Liver (tissue), 9 donors: ENCODE measurements around the gene LMF2. TPM values are rescaled to one million over a fixed set of nuclear protein-coding genes. Genes with fewer than 3 reads are reported as not detected.

Experiments used
- DNase-seq: peaks from one replicate; pipeline ENCODE4 v3.0.0-alpha.2; 2017; ENCODE audit warnings: low spot score
- H3K27ac ChIP-seq, 2 donors: one replicate each; pipeline ENCODE4 v1.7.0; 2013; ENCODE audit warnings: inconsistent platforms in 2 of 2, low read length in 2 of 2, control low read depth in 1 of 2, low read depth in 1 of 2, mild to moderate bottlenecking in 1 of 2
- H3K27me3 ChIP-seq, 4 donors: one replicate each; pipeline versions ENCODE4 v1.6.1 to v1.7.0; 2013; ENCODE audit warnings: low read length in 3 of 4, inconsistent platforms in 1 of 4, mild to moderate bottlenecking in 1 of 4, moderate library complexity in 1 of 4; ENCODE audit not compliant: control insufficient read depth in 4 of 4, insufficient read depth in 4 of 4
- H3K36me3 ChIP-seq, 4 donors: one replicate each; pipeline versions ENCODE4 v1.6.1 to v1.7.0; 2013; ENCODE audit warnings: low read length in 3 of 4, mild to moderate bottlenecking in 3 of 4, low read depth in 1 of 4, moderate library complexity in 1 of 4; ENCODE audit not compliant: control insufficient read depth in 4 of 4, insufficient read depth in 3 of 4
- H3K4me1 ChIP-seq, 4 donors: one replicate each; pipeline versions ENCODE4 v1.6.1 to v1.7.0; 2013; ENCODE audit warnings: low read length in 3 of 4, mild to moderate bottlenecking in 3 of 4, moderate library complexity in 1 of 4; ENCODE audit not compliant: control insufficient read depth in 4 of 4, insufficient read depth in 4 of 4
- H3K4me3 ChIP-seq, 3 donors: one replicate each; pipeline versions ENCODE4 v1.6.1 to v1.7.0; 2013; ENCODE audit warnings: low read length in 3 of 3, control low read depth in 1 of 3, low read depth in 1 of 3, mild to moderate bottlenecking in 1 of 3
- H3K9ac ChIP-seq, 2 donors: one replicate each; pipeline ENCODE4 v1.7.0; 2013; ENCODE audit warnings: low read length in 2 of 2, mild to moderate bottlenecking in 2 of 2, moderate library complexity in 2 of 2, control low read depth in 1 of 2, low read depth in 1 of 2
- H3K9me3 ChIP-seq, 4 donors: one replicate each; pipeline versions ENCODE4 v1.6.1 to v1.7.0; 2013; ENCODE audit warnings: low read length in 3 of 4; ENCODE audit not compliant: control insufficient read depth in 4 of 4
- CTCF ChIP-seq: fragments of 150-350 bp; IDR thresholded peaks from 2 replicates; pipeline ENCODE4 v1.5.1; 2017; ENCODE audit warnings: improper control_type of control experiment, low read depth, low read length; ENCODE audit not compliant: missing input control
- EGR1 ChIP-seq, 2 donors: IDR thresholded peaks; 2 replicates each; pipeline ENCODE4 v1.6.1; 2016 to 2018; ENCODE audit warnings: antibody characterized with exemption in 2 of 2, low read depth in 2 of 2
- FOXA1 ChIP-seq: IDR thresholded peaks from 2 replicates; pipeline ENCODE4 v1.6.1; 2016; ENCODE audit warnings: antibody characterized with exemption
- GABPA ChIP-seq, 2 donors: IDR thresholded peaks in 1 of 2; conservative IDR thresholded peaks in 1 of 2; 2 replicates each; pipeline ENCODE4 v1.6.1; 2016; ENCODE audit warnings: antibody characterized with exemption in 2 of 2, mild to moderate bottlenecking in 1 of 2, moderate library complexity in 1 of 2
- HNF4G ChIP-seq: IDR thresholded peaks from 2 replicates; pipeline ENCODE4 v1.6.1; 2016; ENCODE audit warnings: antibody characterized with exemption
- MAX ChIP-seq: IDR thresholded peaks from 2 replicates; pipeline ENCODE4 v1.6.1; 2016; ENCODE audit warnings: antibody characterized with exemption
- NR2F2 ChIP-seq: IDR thresholded peaks from 2 replicates; pipeline ENCODE4 v1.6.1; 2016; ENCODE audit warnings: antibody characterized with exemption
- RAD21 ChIP-seq, 2 donors: IDR thresholded peaks; 2 replicates each; pipeline ENCODE4 v1.6.1; 2016; ENCODE audit warnings: antibody characterized with exemption in 2 of 2, mild to moderate bottlenecking in 2 of 2
- RXRA ChIP-seq, 2 donors: IDR thresholded peaks; 2 replicates each; pipeline ENCODE4 v1.6.1; 2017 to 2018; ENCODE audit warnings: antibody characterized with exemption in 2 of 2, mild to moderate bottlenecking in 1 of 2
- SP1 ChIP-seq: IDR thresholded peaks from 2 replicates; pipeline ENCODE4 v1.6.1; 2018; ENCODE audit warnings: antibody characterized with exemption, mild to moderate bottlenecking
- TAF1 ChIP-seq: conservative IDR thresholded peaks from 2 replicates; pipeline ENCODE4 v1.6.1; 2016; ENCODE audit warnings: antibody characterized with exemption, mild to moderate bottlenecking
- YY1 ChIP-seq: IDR thresholded peaks from 2 replicates; pipeline ENCODE4 v1.6.1; 2016; ENCODE audit warnings: antibody characterized with exemption, mild to moderate bottlenecking
- WGBS: extraction: QIAGEN DNeasy Blood & Tissue Kit; methylation state at CpG from one replicate; pipeline ENCODE4 v1.1.7; 2013; 5-methylcytosine and 5-hydroxymethylcytosine counted together
- polyA plus RNA-seq, 2 donors: library from polyadenylated mRNA; stranded (reverse) in 1 of 2; unstranded in 1 of 2; fragments of 200-250 nt in 1 of 2; fragments of >200 nt in 1 of 2; fragmentation: Nextera tagmentation in 1 of 2; extraction: Ambion mirVana in 1 of 2; gene quantifications; one replicate each; pipeline versions ENCODE4 v1.2.1 to v1.2.3, GENCODE V29; 2013 to 2015
- total RNA-seq, 2 donors: library from RNA; depleted of rRNA; stranded (reverse); fragments of >200 nt; gene quantifications; one replicate each; pipeline ENCODE4 v1.2.3, GENCODE V29; 2014
- TF ChIP-seq, protein P1 (sequence below): IDR thresholded peaks from 2 replicates; pipeline ENCODE4 v1.6.1; 2016; ENCODE audit warnings: antibody characterized with exemption
- TF ChIP-seq, protein P2 (sequence below): IDR thresholded peaks from 2 replicates; pipeline ENCODE4 v1.6.1; 2016; ENCODE audit warnings: antibody characterized with exemption, mild to moderate bottlenecking
- TF ChIP-seq, protein P3 (sequence below): IDR thresholded peaks from 2 replicates; pipeline ENCODE4 v1.6.1; 2016; ENCODE audit warnings: antibody characterized with exemption
- donor health status: healthy.
- donor health status: healthy.
- donor health status: healthy.
- donor health status: healthy.
- donor health status: healthy.

The LMF2 gene
- total and polyA plus RNA-seq, 4 donors: 16.7 to 35.6 (median 25.9) TPM

- no peak overlapping the region for H3K27ac ChIP-seq
- H3K9ac ChIP-seq: no peak overlapping the region
- no peak for TF ChIP-seq SP1
- no peak for TF ChIP-seq MAX
- TF ChIP-seq, protein P1, sequence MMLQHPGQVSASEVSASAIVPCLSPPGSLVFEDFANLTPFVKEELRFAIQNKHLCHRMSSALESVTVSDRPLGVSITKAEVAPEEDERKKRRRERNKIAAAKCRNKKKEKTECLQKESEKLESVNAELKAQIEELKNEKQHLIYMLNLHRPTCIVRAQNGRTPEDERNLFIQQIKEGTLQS: no peak
- no peak for TF ChIP-seq FOXA1
- TF ChIP-seq, protein P2, sequence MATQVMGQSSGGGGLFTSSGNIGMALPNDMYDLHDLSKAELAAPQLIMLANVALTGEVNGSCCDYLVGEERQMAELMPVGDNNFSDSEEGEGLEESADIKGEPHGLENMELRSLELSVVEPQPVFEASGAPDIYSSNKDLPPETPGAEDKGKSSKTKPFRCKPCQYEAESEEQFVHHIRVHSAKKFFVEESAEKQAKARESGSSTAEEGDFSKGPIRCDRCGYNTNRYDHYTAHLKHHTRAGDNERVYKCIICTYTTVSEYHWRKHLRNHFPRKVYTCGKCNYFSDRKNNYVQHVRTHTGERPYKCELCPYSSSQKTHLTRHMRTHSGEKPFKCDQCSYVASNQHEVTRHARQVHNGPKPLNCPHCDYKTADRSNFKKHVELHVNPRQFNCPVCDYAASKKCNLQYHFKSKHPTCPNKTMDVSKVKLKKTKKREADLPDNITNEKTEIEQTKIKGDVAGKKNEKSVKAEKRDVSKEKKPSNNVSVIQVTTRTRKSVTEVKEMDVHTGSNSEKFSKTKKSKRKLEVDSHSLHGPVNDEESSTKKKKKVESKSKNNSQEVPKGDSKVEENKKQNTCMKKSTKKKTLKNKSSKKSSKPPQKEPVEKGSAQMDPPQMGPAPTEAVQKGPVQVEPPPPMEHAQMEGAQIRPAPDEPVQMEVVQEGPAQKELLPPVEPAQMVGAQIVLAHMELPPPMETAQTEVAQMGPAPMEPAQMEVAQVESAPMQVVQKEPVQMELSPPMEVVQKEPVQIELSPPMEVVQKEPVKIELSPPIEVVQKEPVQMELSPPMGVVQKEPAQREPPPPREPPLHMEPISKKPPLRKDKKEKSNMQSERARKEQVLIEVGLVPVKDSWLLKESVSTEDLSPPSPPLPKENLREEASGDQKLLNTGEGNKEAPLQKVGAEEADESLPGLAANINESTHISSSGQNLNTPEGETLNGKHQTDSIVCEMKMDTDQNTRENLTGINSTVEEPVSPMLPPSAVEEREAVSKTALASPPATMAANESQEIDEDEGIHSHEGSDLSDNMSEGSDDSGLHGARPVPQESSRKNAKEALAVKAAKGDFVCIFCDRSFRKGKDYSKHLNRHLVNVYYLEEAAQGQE: no peak
- no peak for TF ChIP-seq EGR1 (IDR thresholded peaks at IDR 0.05; ENCODE audit: low read depth in 2 of 2)
- TF ChIP-seq, protein P3, sequence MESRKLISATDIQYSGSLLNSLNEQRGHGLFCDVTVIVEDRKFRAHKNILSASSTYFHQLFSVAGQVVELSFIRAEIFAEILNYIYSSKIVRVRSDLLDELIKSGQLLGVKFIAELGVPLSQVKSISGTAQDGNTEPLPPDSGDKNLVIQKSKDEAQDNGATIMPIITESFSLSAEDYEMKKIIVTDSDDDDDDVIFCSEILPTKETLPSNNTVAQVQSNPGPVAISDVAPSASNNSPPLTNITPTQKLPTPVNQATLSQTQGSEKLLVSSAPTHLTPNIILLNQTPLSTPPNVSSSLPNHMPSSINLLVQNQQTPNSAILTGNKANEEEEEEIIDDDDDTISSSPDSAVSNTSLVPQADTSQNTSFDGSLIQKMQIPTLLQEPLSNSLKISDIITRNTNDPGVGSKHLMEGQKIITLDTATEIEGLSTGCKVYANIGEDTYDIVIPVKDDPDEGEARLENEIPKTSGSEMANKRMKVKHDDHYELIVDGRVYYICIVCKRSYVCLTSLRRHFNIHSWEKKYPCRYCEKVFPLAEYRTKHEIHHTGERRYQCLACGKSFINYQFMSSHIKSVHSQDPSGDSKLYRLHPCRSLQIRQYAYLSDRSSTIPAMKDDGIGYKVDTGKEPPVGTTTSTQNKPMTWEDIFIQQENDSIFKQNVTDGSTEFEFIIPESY: no peak
- no peak for TF ChIP-seq TAF1
- no peak for TF ChIP-seq RXRA (IDR thresholded peaks at IDR 0.05)
- TF ChIP-seq NR2F2: no peak
- TF ChIP-seq GABPA (IDR thresholded peaks at IDR 0.05 in 1 of 2, conservative IDR thresholded peaks at IDR 0.05 in 1 of 2): no peak
- TF ChIP-seq RAD21 (IDR thresholded peaks at IDR 0.05): no peak
- no peak for TF ChIP-seq HNF4G
- TF ChIP-seq YY1: no peak
- no peak for TF ChIP-seq CTCF
- H3K4me1 ChIP-seq: no peaks in the 10 kb centered on the region
- no peaks in the 10 kb centered on the region for H3K9me3 ChIP-seq
- WGBS: 95% methylated on average over 27 of the region's 27 CpGs
- H3K4me3 ChIP-seq: no peak overlapping the region
- H3K36me3 ChIP-seq: peaks cover 13 to 52% (median 22%) of the 10 kb centered on the region in 4 donors
- no peak for DNase-seq
- H3K27me3 ChIP-seq: no peaks in the 10 kb centered on the region
Observed at GRCh38 chr22:50454556-50455075, 52.9 kb downstream of the LMF2 start.

Other genes with a start within 250 kb of the LMF2 start
- 1 to 10 TPM; 2.3 to 2.8 TPM for gene MAPK12, start 246.0 kb downstream of the LMF2 start, total RNA-seq
- 1 to 10 TPM in 1 of 2 donors, under 1 TPM in 1; 0.83 to 1.5 TPM for gene MAPK12, start 246.0 kb downstream of the LMF2 start, polyA plus RNA-seq
- 1 to 10 TPM in 1 of 2 donors, under 1 TPM in 1; 0.65 to 1.2 TPM for gene MAPK11, start 237.3 kb downstream of the LMF2 start, total RNA-seq
- 1 to 10 TPM in 1 of 2 donors, under 1 TPM in 1; 0.83 to 2.0 TPM for gene MAPK11, start 237.3 kb downstream of the LMF2 start, polyA plus RNA-seq
- gene PLXNB2, start 200.1 kb downstream of the LMF2 start, total RNA-seq: 10 to 100 TPM; 28.8 to 95.7 TPM
- 10 to 100 TPM; 60.1 to 87.8 TPM for gene PLXNB2, start 200.1 kb downstream of the LMF2 start, polyA plus RNA-seq
- gene DENND6B, start 180.7 kb downstream of the LMF2 start, total RNA-seq: 1 to 10 TPM; 1.1 to 1.2 TPM
- 1 to 10 TPM in 1 of 2 donors, under 1 TPM in 1; 0.86 to 1.0 TPM for gene DENND6B, start 180.7 kb downstream of the LMF2 start, polyA plus RNA-seq
- 100 to 1,000 TPM in 1 of 2 donors, 10 to 100 TPM in 1; 51.7 to 117 TPM for gene PPP6R2, start 164.4 kb downstream of the LMF2 start, total RNA-seq
- gene PPP6R2, start 164.4 kb downstream of the LMF2 start, polyA plus RNA-seq: 10 to 100 TPM; 28.8 to 42.6 TPM
- 10 to 100 TPM; 21.8 to 37.6 TPM for gene SBF1, start 32.7 kb downstream of the LMF2 start, total RNA-seq
- gene SBF1, start 32.7 kb downstream of the LMF2 start, polyA plus RNA-seq: 10 to 100 TPM in 1 of 2 donors, 1 to 10 TPM in 1; 8.3 to 11.0 TPM
- gene ADM2, start 26.2 kb downstream of the LMF2 start, total RNA-seq: 1 to 10 TPM in 1 of 2 donors, under 1 TPM in 1; 0.79 to 1.8 TPM
- gene ADM2, start 26.2 kb downstream of the LMF2 start, polyA plus RNA-seq: 1 to 10 TPM in 1 of 2 donors, under 1 TPM in 1; 0.89 to 2.8 TPM
- gene MIOX, start 20.8 kb downstream of the LMF2 start, total RNA-seq: not detected
- not detected for gene MIOX, start 20.8 kb downstream of the LMF2 start, polyA plus RNA-seq
- 10 to 100 TPM; 15.2 to 30.8 TPM for gene NCAPH2, start 522 bp upstream of the LMF2 start, total RNA-seq
- 10 to 100 TPM; 12.0 to 12.5 TPM for gene NCAPH2, start 522 bp upstream of the LMF2 start, polyA plus RNA-seq
- 1 to 10 TPM; 1.4 to 1.7 TPM for gene SCO2, start 17.9 kb upstream of the LMF2 start, total RNA-seq
- 1 to 10 TPM; 1.9 to 2.9 TPM for gene SCO2, start 17.9 kb upstream of the LMF2 start, polyA plus RNA-seq
- 100 to 1,000 TPM in 1 of 2 donors, 10 to 100 TPM in 1; 41.2 to 109 TPM for gene TYMP, start 22.3 kb upstream of the LMF2 start, total RNA-seq
- 10 to 100 TPM; 34.0 to 89.8 TPM for gene TYMP, start 22.3 kb upstream of the LMF2 start, polyA plus RNA-seq
- under 1 TPM in 1 of 2 donors, not detected in 1; 0.08 TPM for gene KLHDC7B, start 38.2 kb upstream of the LMF2 start, total RNA-seq
- under 1 TPM; 0.08 to 0.16 TPM for gene KLHDC7B, start 38.2 kb upstream of the LMF2 start, polyA plus RNA-seq
- 1 to 10 TPM in 1 of 2 donors, not detected in 1; 2.2 TPM for gene SYCE3, start 55.2 kb upstream of the LMF2 start, total RNA-seq
- under 1 TPM in 1 of 2 donors, not detected in 1; 0.45 TPM for gene SYCE3, start 55.2 kb upstream of the LMF2 start, polyA plus RNA-seq
- gene CPT1B, start 70.7 kb upstream of the LMF2 start, total RNA-seq: 10 to 100 TPM in 1 of 2 donors, 1 to 10 TPM in 1; 3.0 to 13.6 TPM
- 1 to 10 TPM; 4.0 to 5.7 TPM for gene CPT1B, start 70.7 kb upstream of the LMF2 start, polyA plus RNA-seq
- 10 to 100 TPM; 18.4 to 24.2 TPM for gene CHKB, start 75.1 kb upstream of the LMF2 start, total RNA-seq
- gene CHKB, start 75.1 kb upstream of the LMF2 start, polyA plus RNA-seq: 10 to 100 TPM; 17.9 to 22.9 TPM
- gene MAPK8IP2, start 93.1 kb upstream of the LMF2 start, total RNA-seq: under 1 TPM; 0.09 to 0.17 TPM
- gene MAPK8IP2, start 93.1 kb upstream of the LMF2 start, polyA plus RNA-seq: under 1 TPM; 0.04 to 0.37 TPM
- 10 to 100 TPM in 1 of 2 donors, 1 to 10 TPM in 1; 6.8 to 11.4 TPM for gene ARSA, start 120.5 kb upstream of the LMF2 start, total RNA-seq
- gene ARSA, start 120.5 kb upstream of the LMF2 start, polyA plus RNA-seq: 10 to 100 TPM; 20.3 to 28.0 TPM
- gene SHANK3, start 165.1 kb upstream of the LMF2 start, total RNA-seq: 1 to 10 TPM; 5.1 to 10.0 TPM
- gene SHANK3, start 165.1 kb upstream of the LMF2 start, polyA plus RNA-seq: 1 to 10 TPM; 1.1 to 6.4 TPM
- gene ACR, start 230.5 kb upstream of the LMF2 start, total RNA-seq: under 1 TPM; 0.09 to 0.17 TPM
- under 1 TPM; 0.07 to 0.14 TPM for gene ACR, start 230.5 kb upstream of the LMF2 start, polyA plus RNA-seq